Loucy (cell line): ENCODE results near the gene RASGRP2.

Experiments used
- H2AFZ ChIP-seq: fragments of 200-600 bp; sonication (generic); 2 replicates; pipeline ENCODE4 v1.6.0; 2016; ENCODE audit warnings: antibody characterized with exemption, mild to moderate bottlenecking, low read length, moderate library complexity
- H3F3A ChIP-seq: fragments of 200-600 bp; 2 replicates; pipeline ENCODE4 v1.6.0; 2016; ENCODE audit warnings: antibody characterized with exemption, low read depth, mild to moderate bottlenecking
- H3K27me3 ChIP-seq: fragments of 200-600 bp; sonication (generic); 2 replicates; pipeline ENCODE4 v1.6.1; 2014; ENCODE audit warnings: low read length, mild to moderate bottlenecking; ENCODE audit not compliant: insufficient read depth, poor library complexity, severe bottlenecking
- H3K36me3 ChIP-seq: fragments of 200-600 bp; sonication (generic); 2 replicates; pipeline ENCODE4 v1.6.1; 2016; ENCODE audit warnings: low read length; ENCODE audit not compliant: insufficient read depth
- H3K4me1 ChIP-seq: fragments of 200-600 bp; sonication (generic); 2 replicates; pipeline ENCODE4 v1.5.1; 2014; ENCODE audit warnings: low read length, mild to moderate bottlenecking; ENCODE audit not compliant: insufficient read depth, poor library complexity, severe bottlenecking
- H3K4me2 ChIP-seq: fragments of 200-600 bp; sonication (generic); 2 replicates; pipeline ENCODE4 v1.6.0; 2014; ENCODE audit warnings: antibody characterized with exemption, low read length, low read depth, mild to moderate bottlenecking; ENCODE audit not compliant: poor library complexity, severe bottlenecking
- H3K4me3 ChIP-seq: fragments of 200-600 bp; sonication (generic); 2 replicates; pipeline ENCODE4 v1.5.1; 2014; ENCODE audit warnings: low read length, mild to moderate bottlenecking, mixed read lengths; ENCODE audit not compliant: poor library complexity, severe bottlenecking
- H3K79me2 ChIP-seq: fragments of 200-600 bp; sonication (generic); 2 replicates; pipeline ENCODE4 v1.6.1; 2014; ENCODE audit warnings: low read length; ENCODE audit not compliant: insufficient read depth
- H3K9ac ChIP-seq: fragments of 200-600 bp; sonication (generic); 2 replicates; pipeline ENCODE4 v1.6.0; 2014; ENCODE audit warnings: mild to moderate bottlenecking, low read depth, low read length, moderate library complexity; ENCODE audit not compliant: poor library complexity, severe bottlenecking
- H3K9me2 ChIP-seq: fragments of 200-600 bp; sonication (generic); replicated peaks from 2 replicates; pipeline ENCODE4 v1.6.1; 2016; ENCODE audit warnings: low read depth, low read length, mixed read lengths
- H3K9me3 ChIP-seq: fragments of 200-600 bp; sonication (generic); 2 replicates; pipeline ENCODE4 v1.6.1; 2014; ENCODE audit warnings: mild to moderate bottlenecking, antibody characterized with exemption, low read length, low read depth; ENCODE audit not compliant: insufficient read depth
- H4K20me1 ChIP-seq: fragments of 200-600 bp; sonication (generic); 2 replicates; pipeline ENCODE4 v1.6.0; 2014; ENCODE audit warnings: antibody characterized with exemption, low read length, mild to moderate bottlenecking; ENCODE audit not compliant: insufficient read depth, poor library complexity, severe bottlenecking
- CTCF ChIP-seq: fragments of 200-600 bp; sonication (generic); conservative IDR thresholded peaks from 2 replicates; pipeline ENCODE4 v1.5.1; 2014; ENCODE audit warnings: mild to moderate bottlenecking, antibody characterized with exemption, low read length
- EZH2phosphoT487 ChIP-seq: fragments of 200-600 bp; IDR thresholded peaks from 2 replicates; pipeline ENCODE4 v1.6.1; 2018; ENCODE audit warnings: antibody characterized with exemption, mild to moderate bottlenecking, moderate library complexity, borderline replicate concordance

Gene RASGRP2

GRCh38 chr11:64686466-64687170 lies 57.3 kb downstream of the RASGRP2 start:
- H3K27me3 ChIP-seq = no peaks in the 10 kb centered on the region
- no peaks in the 10 kb centered on the region for H3K36me3 ChIP-seq
- no peaks in the 10 kb centered on the region for H3K9me2 ChIP-seq
- H4K20me1 ChIP-seq = no peaks in the 10 kb centered on the region
- H3K79me2 ChIP-seq = no peaks in the 10 kb centered on the region
- TF ChIP-seq CTCF = no peak
- TF ChIP-seq EZH2phosphoT487 = no peak
- H3K9ac ChIP-seq = no peak overlapping the region
- H3K9me3 ChIP-seq = no peaks in the 10 kb centered on the region
- peaks cover 18% of the 10 kb centered on the region for H3K4me1 ChIP-seq
- no peak overlapping the region for H2AFZ ChIP-seq
- H3F3A ChIP-seq = no peaks in the 10 kb centered on the region
- no peak overlapping the region for H3K4me3 ChIP-seq
- no peak overlapping the region for H3K4me2 ChIP-seq

- H3K79me2 ChIP-seq = no peaks in the 10 kb centered on the region
- no peak overlapping the region for H3K9ac ChIP-seq
- no peaks in the 10 kb centered on the region for H3K36me3 ChIP-seq
- H3K9me3 ChIP-seq = no peaks in the 10 kb centered on the region
- H3K27me3 ChIP-seq = no peaks in the 10 kb centered on the region
- TF ChIP-seq EZH2phosphoT487 (no peak), CTCF (no peak)
- no peak overlapping the region for H2AFZ ChIP-seq
- no peak overlapping the region for H3K4me3 ChIP-seq
- H3K9me2 ChIP-seq = no peaks in the 10 kb centered on the region
- H4K20me1 ChIP-seq = no peaks in the 10 kb centered on the region
- H3K4me1 ChIP-seq = peaks cover 18% of the 10 kb centered on the region
- H3K4me2 ChIP-seq = no peak overlapping the region
- H3F3A ChIP-seq = no peaks in the 10 kb centered on the region
Measured at GRCh38 chr11:64685536-64685935, 58.4 kb downstream of the RASGRP2 start.

GRCh38 chr11:64684357-64684756 lies 59.6 kb downstream of the RASGRP2 start:
- H4K20me1 ChIP-seq = no peaks in the 10 kb centered on the region
- no peaks in the 10 kb centered on the region for H3K79me2 ChIP-seq
- H3K4me1 ChIP-seq = peaks cover 8% of the 10 kb centered on the region
- TF ChIP-seq EZH2phosphoT487 = no peak
- TF ChIP-seq CTCF = no peak
- no peaks in the 10 kb centered on the region for H3F3A ChIP-seq
- H3K9me2 ChIP-seq = no peaks in the 10 kb centered on the region
- H3K27me3 ChIP-seq = no peaks in the 10 kb centered on the region
- H2AFZ ChIP-seq = no peak overlapping the region
- no peak overlapping the region for H3K9ac ChIP-seq
- no peak overlapping the region for H3K4me2 ChIP-seq
- H3K9me3 ChIP-seq = no peaks in the 10 kb centered on the region
- H3K4me3 ChIP-seq = no peak overlapping the region
- no peaks in the 10 kb centered on the region for H3K36me3 ChIP-seq
